Central memory CD4-positive, alpha-beta T cell (primary cell): ENCODE data around the gene HSD3B1.

Experiments
- DNase-seq: peaks from one replicate; pipeline ENCODE4 v3.0.0; 2022
- total RNA-seq, 3 experiments: gene quantifications; one replicate each; lab custom pipeline; 2026; lab: John Stamatoyannopoulos, UW

The HSD3B1 gene
- total RNA-seq, result 0 to 0.04 (median 0) reads per million in 3 experiments

DNA sequence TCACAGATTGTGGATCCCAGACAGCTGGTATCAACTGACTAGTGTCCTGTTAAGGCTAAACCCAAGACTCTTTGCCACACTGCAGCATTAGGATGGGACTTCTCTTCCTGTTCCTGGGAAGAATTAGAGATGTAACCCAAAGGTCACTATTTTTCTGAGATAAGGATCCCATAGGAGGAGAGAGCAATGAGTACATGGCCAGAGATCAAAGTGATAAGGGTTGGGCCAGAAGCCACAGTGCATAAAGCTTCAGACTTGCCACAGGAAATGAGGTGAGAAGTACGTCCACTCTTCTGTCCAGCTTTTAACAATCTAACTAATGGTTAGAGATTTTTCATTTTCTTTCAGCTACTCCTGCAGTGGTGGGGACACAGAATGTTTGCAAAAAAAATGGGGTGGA is at the start of gene HSD3B1:
Gene HSD3B1, plus strand, starts transcription at position 270 of the 400 bp plus-strand sequence. CDS start 267 bp downstream, outside the sequence.
- DNase-seq, result no peak

DNA sequence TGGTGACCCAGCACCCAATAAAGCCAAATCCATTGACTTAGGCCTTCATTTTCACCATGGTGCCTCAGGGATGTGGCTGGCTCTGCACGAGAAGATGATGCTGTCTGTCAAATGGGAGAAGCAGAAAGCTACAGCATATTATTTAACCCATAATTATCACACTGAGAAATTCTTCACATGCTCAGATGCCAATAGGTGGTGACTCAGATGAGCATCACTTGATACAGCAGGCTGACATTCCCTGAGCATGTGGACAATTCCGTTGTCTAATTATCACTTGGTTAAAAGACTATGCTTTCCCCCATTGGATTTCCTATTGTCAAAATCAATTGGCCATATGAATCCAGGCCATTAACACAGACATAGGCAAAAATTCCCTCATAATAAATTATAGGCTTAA is 44.0 kb upstream of the HSD3B1 start:
- no peak for DNase-seq

DNA sequence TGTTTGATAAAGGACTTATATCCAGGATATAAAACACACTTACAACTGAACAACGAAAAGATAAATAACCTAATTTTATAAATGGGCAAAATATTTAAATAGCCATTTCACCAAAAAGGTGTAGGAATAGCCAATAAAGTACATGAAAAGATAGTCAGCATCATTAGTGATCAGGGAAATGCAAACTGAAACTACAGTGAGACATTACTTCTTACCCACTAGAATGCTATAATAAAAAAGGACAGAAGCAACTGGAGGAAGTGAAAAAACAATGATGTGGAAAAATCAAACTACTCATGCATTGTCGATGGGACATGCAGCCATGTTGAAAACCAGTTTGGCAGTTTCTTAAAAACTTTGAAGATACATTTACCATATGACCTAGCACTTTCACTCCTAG is 43.4 kb upstream of the HSD3B1 start:
- no peak for DNase-seq

- no peak for DNase-seq
These were observed 40.6 kb upstream of the HSD3B1 start for GRCh38 chr1:119466445-119466844.

DNA sequence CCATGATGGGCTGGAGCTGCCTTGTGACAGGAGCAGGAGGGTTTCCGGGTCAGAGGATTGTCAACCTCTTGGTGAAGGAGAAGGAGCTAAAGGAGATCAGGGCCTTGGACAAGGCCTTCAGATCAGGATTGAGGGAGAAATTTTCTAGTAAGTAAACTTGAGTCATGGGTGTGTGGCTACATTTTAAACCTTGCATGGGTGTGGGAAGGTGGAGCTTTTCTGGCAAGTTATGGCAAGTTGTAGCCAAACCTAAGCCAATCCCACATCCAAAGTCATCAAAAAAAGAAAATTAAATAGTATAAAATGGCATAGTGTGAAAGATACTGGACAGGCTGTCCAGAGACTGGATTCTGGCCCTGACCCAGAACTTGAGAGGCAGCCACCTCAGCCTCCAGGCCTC is 39.8 kb upstream of the HSD3B1 start:
- no peak for DNase-seq

DNA sequence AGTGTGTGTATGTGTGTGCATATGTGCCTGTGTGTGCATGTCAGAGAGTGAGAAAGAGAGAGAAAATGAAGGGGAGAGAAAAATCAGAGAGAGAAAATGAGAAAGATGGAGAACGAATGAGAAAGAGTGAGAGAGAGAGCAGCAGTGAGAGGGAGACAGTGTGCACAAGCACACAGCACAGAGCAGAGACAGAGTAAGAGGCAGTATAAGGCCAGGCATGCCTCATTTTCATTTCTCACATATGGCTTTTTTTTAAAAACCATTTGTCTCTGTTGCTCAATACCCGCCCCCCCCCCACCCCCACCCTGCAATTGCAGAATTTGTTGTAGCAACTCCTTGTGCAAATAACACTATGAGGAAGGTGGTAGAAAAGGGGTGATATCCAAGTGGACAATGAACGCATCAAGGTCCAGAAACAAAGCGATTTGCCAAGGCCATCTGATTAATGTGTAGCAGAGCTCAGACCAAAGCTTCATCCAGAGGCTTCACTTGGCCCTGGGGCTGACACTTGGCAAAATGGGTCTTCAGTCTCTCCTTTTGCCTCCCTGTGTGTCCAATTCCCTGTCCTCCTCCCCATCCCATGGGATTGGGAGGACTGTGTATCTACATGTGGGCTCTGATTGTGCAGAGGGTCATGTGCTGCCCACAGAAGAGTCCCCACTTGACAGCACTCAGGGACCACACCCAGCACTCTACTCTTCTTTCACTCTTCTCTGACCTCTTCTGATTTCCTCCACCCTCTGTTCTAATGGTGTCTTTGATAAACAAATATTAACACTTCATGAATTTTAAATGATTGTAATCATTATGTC is 38.9 kb upstream of the HSD3B1 start:
- DNase-seq, result no peak

DNA sequence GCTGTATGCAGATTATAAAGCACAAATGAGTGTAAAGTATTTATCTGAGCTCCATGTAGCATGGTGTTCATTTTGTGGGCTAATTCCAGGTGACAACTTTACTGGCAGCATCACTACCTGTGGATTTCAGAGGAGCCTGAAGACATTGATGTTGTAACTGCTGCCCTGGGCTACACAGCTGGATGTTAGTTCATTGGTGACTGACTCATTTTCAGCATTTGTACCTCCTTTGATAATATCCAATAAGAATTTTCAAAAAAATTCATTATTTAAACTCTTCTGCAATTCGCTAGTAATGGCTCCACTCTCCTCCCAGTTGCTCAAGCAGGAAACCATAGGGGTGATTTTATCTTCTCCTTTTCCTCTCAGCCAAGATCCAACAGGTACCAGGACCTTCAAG is 37.3 kb upstream of the HSD3B1 start:
- DNase-seq, result no peak

DNA sequence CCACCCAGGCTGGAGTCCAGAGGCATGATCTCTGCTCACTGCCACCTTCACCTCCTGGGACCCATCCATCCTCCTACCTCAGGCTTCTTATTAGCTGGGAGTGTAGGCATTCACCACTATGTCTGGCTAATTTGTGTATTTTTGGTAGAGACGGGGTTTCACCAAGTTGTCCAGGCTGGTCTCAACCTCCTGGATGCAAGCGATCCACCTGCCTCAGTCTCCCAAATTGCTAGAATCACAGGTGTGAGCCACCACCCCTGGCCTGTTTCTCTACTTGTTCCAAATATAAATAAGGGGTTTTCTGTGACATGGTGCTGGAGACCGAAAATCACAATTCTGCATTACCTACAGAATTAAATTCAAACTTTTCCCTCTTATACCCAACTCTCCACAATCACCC is 36.6 kb upstream of the HSD3B1 start:
- DNase-seq, result no peak

GRCh38 chr1:119470958-119471357 is 36.1 kb upstream of the HSD3B1 start:
- no peak for DNase-seq

- DNase-seq, result no peak
These were observed 35.4 kb upstream of the HSD3B1 start for GRCh38 chr1:119471566-119471965.

DNA sequence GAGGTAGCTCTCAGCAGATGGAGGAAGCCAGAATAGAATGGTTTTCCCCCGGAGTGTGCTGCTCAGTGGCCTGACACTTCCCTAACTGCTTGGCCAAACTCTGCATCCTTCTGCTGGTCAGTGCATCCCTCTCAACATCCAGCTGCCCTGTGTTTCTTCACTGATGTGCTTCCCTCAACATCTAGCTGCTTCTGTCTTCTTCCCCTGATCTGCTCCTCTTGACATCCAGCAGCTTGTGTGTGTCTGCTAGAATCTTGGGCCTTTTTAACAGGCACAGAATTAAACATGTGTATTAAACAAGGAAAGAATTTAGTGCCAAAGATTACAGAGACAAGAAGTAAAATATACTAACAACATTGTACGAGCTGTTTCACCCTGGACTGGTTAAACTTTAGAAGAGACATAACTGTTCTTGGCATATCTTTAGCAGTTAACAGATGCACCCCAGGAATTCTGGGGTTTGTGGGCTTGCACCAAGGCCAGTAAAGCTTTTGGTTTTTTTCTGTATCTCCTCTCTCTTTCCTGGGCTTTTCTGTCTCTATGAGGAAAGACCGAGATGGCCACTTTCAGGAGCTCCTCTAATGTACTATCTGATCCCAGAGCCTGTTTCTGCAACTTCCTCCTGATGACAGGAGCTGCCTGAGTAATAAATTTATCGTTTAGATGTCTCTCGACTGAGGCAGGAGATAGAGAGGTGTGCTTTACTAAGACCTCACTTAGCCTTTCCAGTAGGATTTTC is 34.8 kb upstream of the HSD3B1 start:
- no peak for DNase-seq

DNA sequence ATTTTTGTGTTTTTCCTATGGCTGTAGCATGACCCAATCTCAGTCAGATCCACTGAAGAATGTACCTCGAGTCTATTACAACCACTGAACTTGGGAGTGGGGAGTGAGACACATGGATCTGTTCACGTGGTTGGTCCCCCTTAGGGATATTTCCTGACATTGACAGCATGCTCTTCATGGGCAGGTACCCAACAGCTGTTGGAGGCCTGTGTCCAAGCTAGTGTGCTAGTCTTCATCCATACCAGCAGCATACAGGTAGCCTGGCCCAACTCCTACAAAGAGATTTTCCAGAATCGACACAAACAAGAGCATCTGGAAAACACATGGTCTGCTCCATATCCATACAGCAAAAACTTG is 34.2 kb upstream of the HSD3B1 start:
- DNase-seq, result no peak

GRCh38 chr1:119475866-119476439 is 31.1 kb upstream of the HSD3B1 start:
- no peak for DNase-seq

- DNase-seq, result no peak
These were observed 29.3 kb upstream of the HSD3B1 start for GRCh38 chr1:119477710-119478109.

DNA sequence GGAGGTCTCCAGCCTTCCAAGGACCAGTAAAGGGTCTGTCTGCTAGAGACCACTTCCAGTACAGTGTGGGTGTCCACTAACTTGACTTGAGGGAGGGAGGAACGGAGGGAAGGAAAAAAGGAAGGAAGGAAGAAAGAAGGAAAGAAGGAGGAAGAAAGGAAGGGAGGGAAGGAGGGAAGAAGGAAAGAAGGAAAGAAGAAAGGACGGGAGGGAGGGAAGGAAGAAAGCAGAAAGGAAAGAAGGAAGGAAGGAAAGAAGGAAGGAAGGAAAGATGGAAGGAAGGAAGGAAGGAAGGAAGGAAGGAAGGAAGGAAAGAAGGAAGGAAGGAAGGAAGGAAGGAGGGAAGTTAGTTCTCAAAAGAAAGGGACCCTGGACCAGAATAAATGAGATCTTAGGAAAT is 26.8 kb upstream of the HSD3B1 start:
- no peak for DNase-seq

- no peak for DNase-seq
These were observed 25.1 kb upstream of the HSD3B1 start for GRCh38 chr1:119481951-119482350.

DNA sequence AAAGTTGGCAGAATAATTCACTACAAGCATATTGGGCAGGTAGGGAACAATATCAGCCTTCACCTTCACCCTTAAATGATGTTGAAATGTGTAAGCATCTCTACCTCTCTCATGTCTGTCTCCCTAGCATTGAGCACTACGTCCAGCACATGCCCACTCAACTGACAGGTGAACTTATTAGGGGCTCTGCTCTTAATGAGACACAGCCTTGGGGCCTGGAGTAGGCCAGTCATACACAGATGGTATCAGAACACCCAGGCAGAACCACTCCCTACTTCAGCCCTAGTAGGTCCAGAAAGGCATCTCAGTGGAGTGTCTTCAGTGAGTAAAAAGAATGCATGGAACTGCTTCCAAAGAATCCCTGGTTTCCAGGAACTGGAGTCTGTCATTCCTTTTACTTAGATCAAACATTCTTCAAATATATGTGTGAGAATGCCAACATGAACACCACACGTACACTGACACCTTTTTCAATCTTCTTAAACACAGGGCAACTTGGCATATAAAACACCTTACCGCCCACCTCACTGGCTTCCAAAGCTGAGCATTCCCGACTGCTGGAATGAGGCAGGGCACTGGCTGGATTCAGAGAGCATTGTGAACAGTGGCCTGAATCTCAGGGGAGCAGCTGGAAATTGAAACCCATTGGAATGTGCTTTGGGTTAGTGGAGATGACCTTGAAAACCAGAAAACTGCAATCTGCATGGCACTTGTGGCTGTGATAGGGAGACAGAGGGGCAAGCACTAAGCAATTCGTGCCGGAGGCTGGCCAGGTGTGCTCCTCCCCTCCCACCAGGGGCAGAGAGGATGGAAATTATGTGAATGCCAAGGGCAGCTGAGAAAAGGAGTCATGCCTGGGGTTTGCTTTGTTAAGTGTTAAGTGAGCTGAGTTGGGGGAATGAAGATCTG is 24.2 kb upstream of the HSD3B1 start:
- DNase-seq, result no peak

DNA sequence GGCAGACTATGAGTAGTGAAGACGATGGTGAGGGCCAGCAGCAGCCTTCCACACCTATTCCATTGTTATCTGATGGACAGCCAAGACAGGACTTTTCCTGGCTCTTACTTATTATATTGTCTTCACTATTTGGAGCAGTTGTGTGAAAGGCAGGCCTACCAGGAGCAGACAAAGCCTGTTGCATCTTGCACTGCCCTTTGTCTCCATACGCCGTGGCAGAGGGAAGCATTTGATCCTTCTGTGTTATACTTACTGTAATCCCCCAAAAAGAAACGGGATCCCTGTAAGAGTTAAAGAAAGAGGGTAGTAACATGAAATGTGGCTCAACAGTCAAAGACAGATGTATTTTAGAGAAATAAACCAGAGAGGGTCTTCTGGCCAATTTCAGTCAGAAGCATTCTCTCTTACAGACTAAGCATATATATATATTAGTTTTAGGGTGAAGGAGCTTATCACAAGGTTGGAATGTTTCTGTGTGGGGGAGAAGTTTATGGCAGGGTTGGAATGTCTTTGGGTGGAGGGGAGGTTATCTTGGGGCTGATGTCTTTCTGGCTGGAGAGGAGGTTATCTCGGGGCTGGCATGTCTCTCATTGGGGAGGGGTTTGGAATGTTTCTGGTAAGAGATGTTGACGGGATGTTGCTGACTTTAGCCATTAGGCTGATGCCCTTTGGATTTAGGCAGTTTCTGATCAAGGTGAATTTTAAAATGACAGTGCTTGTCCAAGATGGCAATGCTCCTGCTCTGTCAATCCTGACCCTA is 23.4 kb upstream of the HSD3B1 start:
- no peak for DNase-seq

- no peak for DNase-seq
These were observed 21.8 kb upstream of the HSD3B1 start for GRCh38 chr1:119485201-119485600.

DNA sequence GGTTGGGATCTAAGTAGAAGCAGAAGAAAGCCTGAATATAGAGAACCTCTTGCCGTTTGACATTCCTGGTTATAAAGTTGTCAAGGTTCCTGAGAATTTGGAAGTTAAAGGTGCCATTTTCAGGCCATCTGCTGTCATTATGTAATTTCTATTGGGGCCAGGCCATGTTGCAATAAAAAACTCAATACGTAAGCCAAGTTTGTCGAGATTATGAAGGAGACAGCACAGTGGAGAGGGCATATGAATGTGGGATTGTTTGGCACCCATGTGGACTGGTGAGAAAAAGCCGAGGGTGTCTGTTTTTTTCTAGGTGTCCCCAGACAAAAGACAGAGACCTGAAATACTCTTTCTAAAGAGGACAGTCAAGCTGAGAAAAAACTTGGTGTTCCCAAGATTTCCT is 18.8 kb upstream of the HSD3B1 start:
- DNase-seq, result no peak

DNA sequence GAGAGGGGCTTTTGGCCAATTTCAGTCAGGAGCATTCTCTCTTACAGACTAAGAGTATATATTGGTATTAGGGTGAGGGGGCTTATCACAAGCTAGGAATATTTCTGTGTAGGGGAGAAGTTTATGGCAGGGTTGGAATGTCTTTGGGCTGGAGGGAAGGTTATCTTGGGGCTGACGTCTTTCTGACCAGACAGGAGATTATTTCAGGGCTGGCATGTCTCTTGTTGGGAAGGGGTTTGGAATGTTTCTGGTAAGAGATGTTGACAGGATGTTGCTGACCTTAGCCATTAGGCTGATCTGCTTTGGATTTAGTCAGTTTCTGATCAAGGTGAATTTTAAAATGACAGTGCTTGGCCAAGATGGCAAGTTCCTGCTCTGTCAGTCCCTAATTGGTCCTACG is 17.8 kb upstream of the HSD3B1 start:
- DNase-seq, result no peak

GRCh38 chr1:119490925-119491324 is 16.1 kb upstream of the HSD3B1 start:
- no peak for DNase-seq
